Uterus (tissue), 2 donors: ENCODE results near the gene SCTR.

Experiments
- CTCF ChIP-seq, 4 experiments: fragments of 200-600 bp in 2 of 4; fragments of 450-650 bp in 2 of 4; sonication (generic) in 2 of 4; IDR thresholded peaks; one replicate each; pipeline ENCODE4 v1.5.1; 2016 to 2019; ENCODE audit warnings: antibody characterized with exemption in 4 of 4, mild to moderate bottlenecking in 2 of 4, moderate library complexity in 1 of 4
- POLR2A ChIP-seq, 2 donors: fragments of 450-650 bp; IDR thresholded peaks; one replicate each; pipeline ENCODE4 v1.6.1; 2016; ENCODE audit warnings: antibody characterized with exemption in 2 of 2, mild to moderate bottlenecking in 1 of 2, moderate library complexity in 1 of 2

DNA sequence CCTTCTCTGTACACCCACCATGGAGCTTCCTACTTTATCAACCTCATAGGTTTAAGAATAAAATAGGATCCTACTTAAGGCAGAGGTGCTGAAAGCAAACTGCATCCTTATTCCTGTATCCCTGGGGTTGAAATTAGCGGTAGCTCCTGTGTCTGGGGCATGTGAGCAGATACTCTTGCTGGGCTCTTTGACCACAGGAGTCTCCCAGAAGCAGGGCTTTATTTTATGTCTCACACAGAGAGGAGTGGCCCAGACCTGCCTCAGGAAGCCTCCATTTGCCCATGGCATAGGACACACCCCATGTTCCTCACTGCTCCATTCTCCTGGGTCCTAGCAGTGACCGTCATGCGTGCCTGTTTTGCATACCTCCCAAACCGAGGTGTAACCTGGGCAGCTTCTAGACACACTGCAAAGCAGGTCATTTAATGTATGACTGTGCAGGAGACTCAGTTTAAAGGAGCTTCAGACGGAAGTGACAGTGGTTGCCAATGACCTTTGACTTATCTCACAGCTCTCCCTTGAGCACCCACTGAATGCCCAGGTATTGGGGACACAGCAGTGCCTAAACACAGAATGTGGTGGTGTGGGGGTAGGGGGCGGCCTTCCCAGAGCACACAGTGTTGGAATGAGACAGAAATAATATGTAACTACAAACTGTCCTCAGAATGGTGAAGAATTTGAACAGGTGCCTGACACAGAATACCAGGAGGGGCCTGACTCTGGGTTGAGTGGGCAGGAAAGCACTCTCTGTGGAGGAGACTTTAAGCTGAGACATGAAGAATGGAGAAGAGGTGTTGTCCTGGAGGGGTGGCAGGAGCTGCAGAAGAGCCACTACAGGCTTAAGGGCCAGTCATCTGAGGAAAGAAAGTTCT lies 89.0 kb downstream of the SCTR start:
- TF ChIP-seq CTCF (IDR thresholded peaks at IDR 0.05) (no peak), POLR2A (IDR thresholded peaks at IDR 0.05) (no peak)
